Keratinocyte (primary cell): ENCODE data around the gene LGI4. TPM values are rescaled to one million over a fixed set of nuclear protein-coding genes. Genes with fewer than 3 reads are reported as not detected.
A peak's percentile ranks its signal among the peaks of the same experiment; 100 is the strongest.

ENCODE experiments used
- DNase-seq: peaks from one replicate; pipeline ENCODE4 v3.0.0-alpha.2; 2011; ENCODE audit warnings: low read depth, missing footprints, low spot score
- FAIRE-seq: peaks from 2 replicates; lab custom pipeline; 2011; peaks lifted over from hg19 to GRCh38; lab: Jason Lieb, UNC
- H2AFZ ChIP-seq: 2 replicates; pipeline ENCODE4 v1.6.0; 2012; ENCODE audit warnings: low read length, control low read depth, inconsistent platforms; ENCODE audit not compliant: control insufficient read depth
- H3K27ac ChIP-seq: 2 replicates; pipeline ENCODE4 v1.5.1; 2011; ENCODE audit warnings: low read length; ENCODE audit not compliant: control insufficient read depth, insufficient read depth
- H3K27me3 ChIP-seq: 3 replicates; pipeline ENCODE4 v1.6.0; 2011; ENCODE audit warnings: low read length; ENCODE audit not compliant: control insufficient read depth, insufficient read depth; ENCODE audit errors: extremely low read depth
- H3K36me3 ChIP-seq, 2 experiments: 2 replicates in 1 of 2; 3 replicates in 1 of 2; pipeline ENCODE4 v1.5.1; 2011; ENCODE audit warnings: low read length in 2 of 2, mild to moderate bottlenecking in 1 of 2; ENCODE audit not compliant: control insufficient read depth in 2 of 2, insufficient read depth in 2 of 2; ENCODE audit errors: extremely low read depth in 1 of 2
- H3K4me1 ChIP-seq: 3 replicates; pipeline ENCODE4 v1.5.1; 2011; ENCODE audit warnings: low read length; ENCODE audit not compliant: control insufficient read depth, insufficient read depth; ENCODE audit errors: extremely low read depth
- H3K4me2 ChIP-seq: 3 replicates; pipeline ENCODE4 v1.6.0; 2011; ENCODE audit warnings: low read depth, low read length; ENCODE audit not compliant: control insufficient read depth, insufficient read depth; ENCODE audit errors: extremely low read depth
- H3K4me3 ChIP-seq, 3 experiments: fragments of 200-600 bp in 1 of 3; sonication (generic) in 1 of 3; 2 replicates in 2 of 3; 3 replicates in 1 of 3; pipeline ENCODE4 v1.5.1; 2011 to 2016; ENCODE audit warnings: low read length in 3 of 3, mild to moderate bottlenecking in 3 of 3, control low read depth in 2 of 3, inconsistent platforms in 1 of 3, low read depth in 1 of 3, mixed read lengths in 1 of 3, mixed run types in 1 of 3, moderate library complexity in 1 of 3; ENCODE audit not compliant: control insufficient read depth in 2 of 3, insufficient read depth in 2 of 3; ENCODE audit errors: extremely low read depth in 1 of 3
- H3K79me2 ChIP-seq: 2 replicates; pipeline ENCODE4 v1.6.0; 2012; ENCODE audit warnings: low read length; ENCODE audit not compliant: control insufficient read depth, insufficient read depth
- H3K9ac ChIP-seq: 3 replicates; pipeline ENCODE4 v1.6.0; 2011; ENCODE audit warnings: low read length; ENCODE audit not compliant: control insufficient read depth, insufficient read depth; ENCODE audit errors: extremely low read depth
- H3K9me1 ChIP-seq: 3 replicates; pipeline ENCODE4 v1.6.0; 2011; ENCODE audit warnings: low read length; ENCODE audit not compliant: control insufficient read depth, insufficient read depth; ENCODE audit errors: extremely low read depth
- H3K9me3 ChIP-seq: 2 replicates; pipeline ENCODE4 v1.5.1; 2012; ENCODE audit warnings: low read depth, low read length; ENCODE audit not compliant: control insufficient read depth
- H4K20me1 ChIP-seq: 3 replicates; pipeline ENCODE4 v1.6.0; 2011; ENCODE audit warnings: low read length; ENCODE audit not compliant: control insufficient read depth, insufficient read depth; ENCODE audit errors: extremely low read depth
- EZH2 ChIP-seq: IDR thresholded peaks from one replicate; pipeline ENCODE4 v1.6.1; 2012; ENCODE audit warnings: inconsistent platforms, mild to moderate bottlenecking, low read length, moderate library complexity
- dilution Hi-C: fragments of 300-500 bp; cut with MboI; formaldehyde crosslinking; loops from one replicate; pipeline ENCODE4 v1.7.0; 2020; ENCODE audit warnings: low sequenced_read_pairs; ENCODE audit not compliant: extremely low pct_ligation_motif_present
- polyA plus RNA-seq, 5 experiments: library from polyadenylated mRNA; depleted of rRNA in 3 of 5; stranded (reverse) in 3 of 5; stranded (forward) in 1 of 5; unstranded in 1 of 5; fragments of >200 nt; gene quantifications; 1 replicate in 1 of 5; 2 replicates in 3 of 5; 3 replicates in 1 of 5; pipeline versions ENCODE4 v1.2.1 to v1.2.3, GENCODE V29; 2011 to 2012; ENCODE audit warnings: missing spikeins in 2 of 5, low read depth in 1 of 5, low replicate concordance in 1 of 5
- TF ChIP-seq, protein P1 (sequence below), 3 experiments: IDR thresholded peaks in 1 of 3; conservative IDR thresholded peaks in 1 of 3; optimal IDR thresholded peaks in 1 of 3; 2 replicates in 2 of 3; 3 replicates in 1 of 3; pipeline versions ENCODE3 to v1.5.1; 2011; ENCODE audit warnings: low read length in 3 of 3, mild to moderate bottlenecking in 3 of 3, moderate library complexity in 2 of 3, control low read depth in 1 of 3, inconsistent platforms in 1 of 3; ENCODE audit not compliant: insufficient read depth in 2 of 3; ENCODE audit errors: extremely low read depth in 1 of 3

Gene LGI4
- polyA plus RNA-seq, 1 donor (not counting 4 experiments of a cell fraction or from before 2014, with no cell fraction given): 0.01 TPM

DNA sequence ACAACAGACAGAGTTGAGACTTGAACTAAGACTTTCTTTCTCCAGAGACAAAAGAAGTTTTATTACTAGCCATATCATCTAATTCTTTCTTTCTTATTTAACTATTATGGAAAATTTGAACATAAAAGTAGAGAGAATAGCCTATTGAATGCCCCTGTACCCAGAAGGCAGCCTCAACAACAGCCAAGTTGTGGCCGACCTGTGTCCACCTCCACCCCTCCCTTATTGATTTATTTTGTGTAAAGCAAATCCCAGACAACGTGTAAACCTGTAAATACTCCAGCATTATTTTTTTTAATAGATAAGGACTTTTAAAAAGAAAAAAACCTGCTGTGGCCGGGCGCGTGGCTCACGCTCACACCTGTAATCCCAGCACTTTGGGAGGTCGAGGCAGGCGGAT, 45.3 kb downstream of the LGI4 start:
- Histone ChIP-seq H3K9me3 (no peaks in the 10 kb centered on the region), H3K4me1 (peaks cover 22% of the 10 kb centered on the region), H3K79me2 (no peaks in the 10 kb centered on the region), H2AFZ (no peak overlapping the region), H3K27me3 (no peaks in the 10 kb centered on the region), H3K4me2 (no peak overlapping the region), H3K4me3 (no peak overlapping the region), H4K20me1 (no peaks in the 10 kb centered on the region), H3K9ac (no peak overlapping the region), H3K27ac (no peak overlapping the region), H3K36me3 (no peaks in the 10 kb centered on the region), H3K9me1 (no peaks in the 10 kb centered on the region)
- dilution Hi-C loops: no loop called here
- no peak for TF ChIP-seq EZH2
- TF ChIP-seq, protein P1, sequence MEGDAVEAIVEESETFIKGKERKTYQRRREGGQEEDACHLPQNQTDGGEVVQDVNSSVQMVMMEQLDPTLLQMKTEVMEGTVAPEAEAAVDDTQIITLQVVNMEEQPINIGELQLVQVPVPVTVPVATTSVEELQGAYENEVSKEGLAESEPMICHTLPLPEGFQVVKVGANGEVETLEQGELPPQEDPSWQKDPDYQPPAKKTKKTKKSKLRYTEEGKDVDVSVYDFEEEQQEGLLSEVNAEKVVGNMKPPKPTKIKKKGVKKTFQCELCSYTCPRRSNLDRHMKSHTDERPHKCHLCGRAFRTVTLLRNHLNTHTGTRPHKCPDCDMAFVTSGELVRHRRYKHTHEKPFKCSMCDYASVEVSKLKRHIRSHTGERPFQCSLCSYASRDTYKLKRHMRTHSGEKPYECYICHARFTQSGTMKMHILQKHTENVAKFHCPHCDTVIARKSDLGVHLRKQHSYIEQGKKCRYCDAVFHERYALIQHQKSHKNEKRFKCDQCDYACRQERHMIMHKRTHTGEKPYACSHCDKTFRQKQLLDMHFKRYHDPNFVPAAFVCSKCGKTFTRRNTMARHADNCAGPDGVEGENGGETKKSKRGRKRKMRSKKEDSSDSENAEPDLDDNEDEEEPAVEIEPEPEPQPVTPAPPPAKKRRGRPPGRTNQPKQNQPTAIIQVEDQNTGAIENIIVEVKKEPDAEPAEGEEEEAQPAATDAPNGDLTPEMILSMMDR (optimal IDR thresholded peaks at IDR 0.05 in 1 of 3, IDR thresholded peaks at IDR 0.05 in 1 of 3, conservative IDR thresholded peaks at IDR 0.05 in 1 of 3; ENCODE audit: extremely low read depth in 1 of 3, insufficient read depth in 2 of 3, low read length in 3 of 3): no peak
- DNase-seq (no peak), FAIRE-seq (no peak)

DNA sequence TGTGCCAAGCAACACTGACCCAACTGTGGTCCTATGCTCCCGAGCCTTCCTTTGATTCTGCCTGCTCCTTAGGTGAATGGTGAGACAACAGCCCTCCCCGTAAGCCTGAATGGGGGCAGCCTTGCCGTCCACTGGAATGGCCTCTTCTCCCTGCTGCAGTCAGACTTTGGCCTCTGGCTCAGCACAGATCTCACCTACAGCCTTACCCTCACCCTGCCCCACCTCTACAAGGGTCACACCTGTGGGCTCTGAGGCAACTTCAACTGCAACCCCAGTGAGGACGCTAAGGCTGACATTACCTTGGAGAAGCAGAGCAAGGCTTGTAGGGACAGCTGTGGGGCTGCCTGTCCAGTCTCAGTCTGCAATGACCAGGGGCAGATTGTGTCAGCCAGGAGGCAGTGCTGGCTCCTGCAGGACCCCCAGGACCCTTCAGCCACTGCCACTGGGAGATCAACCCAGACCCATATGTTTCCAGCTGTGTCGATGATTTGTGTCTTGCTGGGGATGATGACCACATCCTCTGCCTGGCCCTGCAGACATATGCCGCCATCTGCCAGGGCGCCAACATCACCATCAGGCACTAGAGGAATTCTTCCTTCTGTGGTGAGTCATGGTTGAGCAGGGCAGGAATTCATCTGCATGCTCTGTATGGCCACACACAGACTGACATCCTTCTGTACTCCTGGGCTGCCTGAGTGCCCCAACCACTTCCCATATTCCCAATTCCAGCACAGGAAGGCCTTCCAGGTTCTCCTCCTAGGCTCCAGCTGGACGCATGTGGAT, 46.5 kb downstream of the LGI4 start:
- no peaks in the 10 kb centered on the region for H3K79me2 ChIP-seq
- H3K4me3 ChIP-seq: no peak overlapping the region
- peaks cover 22% of the 10 kb centered on the region for H3K4me1 ChIP-seq
- H3K27ac ChIP-seq: no peak overlapping the region
- dilution Hi-C loops: no loop called here
- H4K20me1 ChIP-seq: no peaks in the 10 kb centered on the region
- H3K9ac ChIP-seq: no peak overlapping the region
- FAIRE-seq (peak; percentile 97), DNase-seq (no peak)
- H3K27me3 ChIP-seq: no peaks in the 10 kb centered on the region
- H3K36me3 ChIP-seq: no peaks in the 10 kb centered on the region
- TF ChIP-seq, protein P1 (optimal IDR thresholded peaks at IDR 0.05 in 1 of 3, IDR thresholded peaks at IDR 0.05 in 1 of 3, conservative IDR thresholded peaks at IDR 0.05 in 1 of 3; ENCODE audit: extremely low read depth in 1 of 3, insufficient read depth in 2 of 3, low read length in 3 of 3): peak in 1 of 3 experiments; percentile 24
- no peak for TF ChIP-seq EZH2
- no peaks in the 10 kb centered on the region for H3K9me1 ChIP-seq
- H3K4me2 ChIP-seq: no peak overlapping the region
- H2AFZ ChIP-seq: no peak overlapping the region
- no peaks in the 10 kb centered on the region for H3K9me3 ChIP-seq
